HUES48 (cell line): ENCODE measurements around the gene MPP3.
A peak's percentile ranks its signal among the peaks of the same experiment; 100 is the strongest.

Experiments
- H3K27ac ChIP-seq: one replicate; pipeline ENCODE4 v1.7.0; 2013; ENCODE audit warnings: low read depth, low read length, inconsistent platforms
- H3K27me3 ChIP-seq: 2 replicates; pipeline ENCODE4 v1.6.1; 2013; ENCODE audit warnings: mild to moderate bottlenecking, low read length; ENCODE audit not compliant: control insufficient read depth, insufficient read depth
- H3K36me3 ChIP-seq: 2 replicates; pipeline ENCODE4 v1.6.1; 2013; ENCODE audit warnings: low read length; ENCODE audit not compliant: control insufficient read depth, insufficient read depth
- H3K4me1 ChIP-seq: 2 replicates; pipeline ENCODE4 v1.6.1; 2013; ENCODE audit warnings: mild to moderate bottlenecking, low read length; ENCODE audit not compliant: control insufficient read depth, insufficient read depth
- H3K4me3 ChIP-seq: 2 replicates; pipeline ENCODE4 v1.5.1; 2013; ENCODE audit warnings: mild to moderate bottlenecking, low read depth, low read length
- H3K9ac ChIP-seq: 2 replicates; pipeline ENCODE4 v1.6.1; 2013; ENCODE audit warnings: mild to moderate bottlenecking, low read depth, low read length, moderate library complexity
- H3K9me3 ChIP-seq: 2 replicates; pipeline ENCODE4 v1.6.1; 2013; ENCODE audit warnings: low read length; ENCODE audit not compliant: control insufficient read depth, insufficient read depth

MPP3 gene

DNA sequence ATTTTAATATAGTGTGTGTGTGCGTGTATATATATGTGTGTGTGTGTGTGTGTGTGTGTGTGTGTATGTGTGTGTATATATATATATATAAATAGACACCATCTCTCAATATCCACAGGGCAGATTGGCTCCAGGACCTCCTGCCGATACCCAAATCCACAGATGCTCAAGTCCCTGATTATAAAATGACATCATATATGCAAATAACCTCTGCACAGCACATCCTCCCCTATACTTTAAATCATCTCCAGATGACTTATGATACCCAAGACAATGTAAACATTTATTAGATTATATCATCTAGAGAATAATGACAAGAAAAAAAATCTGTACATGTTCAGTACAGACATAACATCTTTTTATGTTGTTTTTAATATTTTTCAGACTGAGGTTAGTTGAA lies 62.0 kb downstream of the MPP3 start:
- H3K27ac ChIP-seq, result no peak overlapping the region
- no peak overlapping the region for H3K4me3 ChIP-seq
- H3K27me3 ChIP-seq, result no peaks in the 10 kb centered on the region
- no peaks in the 10 kb centered on the region for H3K4me1 ChIP-seq
- H3K9ac ChIP-seq, result no peak overlapping the region
- H3K36me3 ChIP-seq, result peaks cover 57% of the 10 kb centered on the region
- no peaks in the 10 kb centered on the region for H3K9me3 ChIP-seq

DNA sequence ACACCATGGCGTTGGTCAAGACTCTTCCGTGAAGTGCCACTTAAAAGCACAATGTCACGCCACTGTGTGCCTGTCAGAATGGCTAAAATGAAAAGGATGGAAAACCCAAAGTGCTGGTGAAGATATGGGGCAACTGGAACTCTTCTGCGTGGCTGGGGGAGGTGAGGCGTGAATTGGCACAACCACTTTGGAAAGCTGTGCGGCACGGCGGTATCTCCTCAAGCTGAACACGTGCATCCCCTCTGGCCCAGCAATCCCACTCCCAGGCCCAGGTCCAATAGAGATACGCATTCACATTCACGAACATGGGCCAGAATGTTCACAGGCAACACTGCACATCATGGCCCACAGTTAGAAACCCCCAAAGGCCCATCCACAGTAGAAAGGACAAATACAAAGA lies 63.1 kb downstream of the MPP3 start:
- Histone ChIP-seq H3K36me3 (peaks cover 55% of the 10 kb centered on the region), H3K27ac (no peak overlapping the region), H3K4me1 (no peaks in the 10 kb centered on the region), H3K27me3 (no peaks in the 10 kb centered on the region), H3K9ac (no peak overlapping the region), H3K4me3 (no peak overlapping the region), H3K9me3 (no peaks in the 10 kb centered on the region)

DNA sequence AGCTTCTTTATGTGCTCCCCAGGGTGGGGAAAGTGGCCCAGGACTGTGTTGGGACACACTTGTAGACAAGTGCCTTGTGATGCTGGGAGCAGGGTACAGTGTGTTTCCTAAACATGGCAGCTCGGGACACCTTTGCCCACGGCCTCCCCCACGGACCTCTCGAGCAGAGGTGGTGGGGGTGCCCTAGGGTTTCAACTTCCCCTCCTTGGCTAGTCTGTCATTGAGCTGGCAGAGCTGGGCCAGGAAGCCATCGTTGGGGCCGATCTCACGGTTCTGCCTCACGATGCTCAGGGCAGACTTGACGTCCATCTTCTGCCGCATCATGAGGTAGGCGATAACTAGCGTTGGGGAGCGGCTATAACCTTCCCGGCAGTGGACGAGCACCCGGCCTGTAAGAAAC lies 63.5 kb downstream of the MPP3 start:
- H3K27ac ChIP-seq, result no peak overlapping the region
- no peaks in the 10 kb centered on the region for H3K27me3 ChIP-seq
- H3K9ac ChIP-seq, result no peak overlapping the region
- no peaks in the 10 kb centered on the region for H3K9me3 ChIP-seq
- peaks cover 51% of the 10 kb centered on the region for H3K36me3 ChIP-seq
- no peak overlapping the region for H3K4me3 ChIP-seq
- H3K4me1 ChIP-seq, result no peaks in the 10 kb centered on the region

DNA sequence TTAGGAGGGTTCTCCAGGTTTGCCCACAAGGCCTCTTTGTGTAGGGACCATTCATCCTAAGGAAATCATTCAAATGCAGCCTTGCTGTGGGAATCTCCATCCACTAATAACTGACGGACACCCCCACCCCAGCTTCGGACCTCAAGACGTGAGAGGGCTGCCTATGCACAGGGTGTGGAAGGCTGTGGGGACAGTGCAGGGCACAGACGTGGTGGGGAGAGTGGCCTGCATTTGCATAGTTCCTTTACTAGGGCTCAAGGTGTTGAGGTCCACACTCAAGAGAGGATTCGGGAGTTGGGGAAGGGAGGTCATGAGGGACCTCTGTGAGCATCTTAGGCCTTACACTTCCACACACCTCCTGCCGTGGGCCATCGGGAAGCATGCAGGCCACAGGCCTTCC lies 64.0 kb downstream of the MPP3 start:
- Histone ChIP-seq H3K36me3 (peaks cover 46% of the 10 kb centered on the region), H3K9ac (no peak overlapping the region), H3K9me3 (no peaks in the 10 kb centered on the region), H3K4me3 (no peak overlapping the region), H3K27me3 (no peaks in the 10 kb centered on the region), H3K27ac (no peak overlapping the region), H3K4me1 (no peaks in the 10 kb centered on the region)

DNA sequence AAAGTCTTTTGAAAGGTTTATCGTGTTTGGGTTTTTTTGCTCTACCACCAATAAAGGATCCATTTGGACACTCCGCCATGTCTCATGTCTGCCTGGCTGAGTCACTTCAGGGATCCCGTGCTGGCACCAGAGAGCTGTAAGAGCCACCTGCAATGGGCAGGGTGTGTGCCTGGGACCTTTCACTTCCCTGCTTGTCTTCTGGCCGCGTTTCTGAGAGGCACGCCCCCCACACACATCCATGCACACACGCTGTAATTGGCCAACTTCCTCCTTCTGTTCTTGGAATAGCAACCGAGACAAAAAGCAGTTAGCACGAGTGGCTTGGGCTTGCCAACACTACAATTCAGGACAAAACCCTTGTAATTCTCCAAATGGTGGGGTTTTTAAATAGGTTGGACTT lies 64.6 kb downstream of the MPP3 start:
- H3K9me3 ChIP-seq, result no peaks in the 10 kb centered on the region
- no peak overlapping the region for H3K27ac ChIP-seq
- no peaks in the 10 kb centered on the region for H3K4me1 ChIP-seq
- peaks cover 42% of the 10 kb centered on the region for H3K36me3 ChIP-seq
- H3K27me3 ChIP-seq, result no peaks in the 10 kb centered on the region
- no peak overlapping the region for H3K4me3 ChIP-seq
- H3K9ac ChIP-seq, result no peak overlapping the region

DNA sequence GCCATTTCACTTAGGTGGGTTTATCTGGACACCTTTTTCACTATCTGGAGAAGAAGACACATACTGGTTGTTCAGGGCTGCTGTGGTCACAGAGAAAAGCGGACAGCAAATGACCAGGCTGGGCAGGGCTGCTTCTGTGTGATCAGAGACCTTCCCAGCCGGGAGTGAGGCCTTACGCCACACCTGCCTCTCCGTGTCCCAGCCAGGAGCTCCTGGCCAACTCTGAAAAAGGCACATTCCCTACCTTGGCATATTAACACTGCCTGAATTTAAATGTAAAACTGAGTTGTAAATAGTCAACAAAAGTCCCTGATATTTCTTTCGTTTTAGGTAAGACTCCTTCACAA lies 65.3 kb downstream of the MPP3 start:
- Histone ChIP-seq H3K9me3 (no peaks in the 10 kb centered on the region), H3K27ac (no peak overlapping the region), H3K4me1 (no peaks in the 10 kb centered on the region), H3K9ac (no peak overlapping the region), H3K36me3 (peaks cover 35% of the 10 kb centered on the region), H3K4me3 (no peak overlapping the region), H3K27me3 (no peaks in the 10 kb centered on the region)

DNA sequence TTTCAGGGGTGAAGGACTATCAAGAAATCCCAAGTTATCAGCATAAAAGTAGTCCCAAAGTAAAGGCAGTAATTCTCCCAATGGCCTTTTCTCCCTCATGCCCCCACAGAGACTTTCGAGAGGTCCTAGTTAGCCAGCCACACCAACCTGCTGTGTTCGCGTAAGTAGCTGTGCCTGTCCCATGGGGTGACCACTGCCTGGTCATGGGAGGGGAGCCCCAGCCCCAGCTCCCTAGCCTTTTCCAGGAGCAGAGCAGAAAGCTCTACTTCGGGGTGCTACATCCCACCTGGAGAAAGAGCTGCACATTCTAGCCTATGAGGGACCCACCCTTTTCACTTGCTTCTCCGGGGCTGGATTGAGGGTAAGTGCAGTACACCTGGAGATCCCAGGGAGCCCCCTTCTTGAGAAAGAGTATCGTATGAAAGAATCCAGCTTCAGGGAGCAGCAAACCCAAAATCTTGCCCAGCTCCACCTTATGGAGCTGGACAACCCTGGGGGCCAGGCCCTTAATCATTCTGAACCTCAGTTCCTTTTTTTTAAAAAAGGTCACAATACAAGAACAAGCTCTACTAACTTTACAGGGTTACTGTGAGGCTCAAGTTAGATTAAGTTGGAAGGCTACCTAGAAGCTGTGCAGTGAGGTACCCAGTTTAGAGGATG lies 65.8 kb downstream of the MPP3 start:
- H3K4me3 ChIP-seq, result no peak overlapping the region
- H3K9ac ChIP-seq, result no peak overlapping the region
- H3K36me3 ChIP-seq, result peaks cover 30% of the 10 kb centered on the region
- H3K27ac ChIP-seq, result no peak overlapping the region
- H3K4me1 ChIP-seq, result no peaks in the 10 kb centered on the region
- no peaks in the 10 kb centered on the region for H3K9me3 ChIP-seq
- H3K27me3 ChIP-seq, result no peaks in the 10 kb centered on the region

DNA sequence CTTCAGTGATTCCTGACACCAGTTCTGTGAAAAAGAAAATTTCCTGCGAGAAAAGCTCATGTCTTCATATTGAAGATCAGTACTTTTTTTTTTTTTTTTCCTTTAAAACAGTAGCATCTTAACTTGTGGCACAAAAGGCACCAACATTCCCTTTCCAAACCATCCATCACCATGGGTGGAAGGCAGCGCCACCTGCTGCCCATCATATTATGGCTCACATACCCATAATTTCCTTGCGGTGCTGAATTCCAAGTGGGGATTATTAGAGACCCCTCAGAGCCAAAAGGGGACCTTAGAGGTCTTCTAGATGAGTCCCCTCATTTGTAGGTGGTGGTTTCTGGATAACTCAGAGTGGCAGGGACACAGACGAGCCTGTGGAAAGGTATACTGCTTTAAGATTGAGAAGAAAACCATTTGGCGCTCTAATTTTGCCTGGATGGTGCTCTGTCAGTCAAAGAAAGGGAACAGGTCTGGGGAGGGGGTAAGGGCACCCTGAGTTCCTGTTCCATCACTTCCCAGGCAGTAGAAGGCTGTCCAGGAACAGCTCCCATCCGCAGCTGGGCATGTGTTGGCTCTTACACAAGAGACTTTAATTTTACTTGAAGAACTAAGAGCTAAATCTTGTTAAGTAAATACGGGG lies 66.4 kb downstream of the MPP3 start:
- Histone ChIP-seq H3K4me3 (no peak overlapping the region), H3K9ac (no peak overlapping the region), H3K36me3 (peaks cover 27% of the 10 kb centered on the region), H3K27me3 (no peaks in the 10 kb centered on the region), H3K27ac (no peak overlapping the region), H3K9me3 (no peaks in the 10 kb centered on the region), H3K4me1 (no peaks in the 10 kb centered on the region)

DNA sequence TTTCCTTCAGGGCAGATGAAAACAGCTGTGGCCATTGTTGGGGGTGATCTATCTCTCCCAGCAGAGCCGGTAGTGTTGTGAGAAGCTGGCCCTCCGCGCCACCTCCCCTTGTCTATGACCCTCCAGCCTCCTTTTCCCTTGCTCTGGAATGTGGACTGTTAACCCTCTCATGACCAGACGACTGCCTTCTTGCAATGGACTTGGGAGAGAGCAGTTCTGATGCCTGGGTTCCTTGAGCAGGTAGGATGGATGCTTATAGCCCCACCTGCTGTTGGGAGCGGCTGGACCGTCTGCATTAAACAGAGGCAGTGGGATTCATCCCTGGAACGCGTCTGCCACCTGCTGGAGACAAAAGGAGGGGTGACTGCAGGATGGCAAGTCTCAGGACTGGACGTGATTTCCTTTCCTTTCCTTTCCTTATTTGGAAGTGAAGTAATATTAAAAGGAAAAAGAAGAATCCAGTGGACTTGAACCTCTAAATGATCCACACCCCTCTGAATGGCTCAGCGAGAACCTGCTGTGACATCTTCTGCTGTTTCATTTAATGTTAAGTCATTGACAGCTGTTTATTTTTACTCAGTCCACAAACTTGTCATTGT lies 72.6 kb downstream of the MPP3 start:
- Histone ChIP-seq H3K27me3 (peaks cover 23% of the 10 kb centered on the region), H3K9me3 (no peaks in the 10 kb centered on the region), H3K4me3 (no peak overlapping the region)

DNA sequence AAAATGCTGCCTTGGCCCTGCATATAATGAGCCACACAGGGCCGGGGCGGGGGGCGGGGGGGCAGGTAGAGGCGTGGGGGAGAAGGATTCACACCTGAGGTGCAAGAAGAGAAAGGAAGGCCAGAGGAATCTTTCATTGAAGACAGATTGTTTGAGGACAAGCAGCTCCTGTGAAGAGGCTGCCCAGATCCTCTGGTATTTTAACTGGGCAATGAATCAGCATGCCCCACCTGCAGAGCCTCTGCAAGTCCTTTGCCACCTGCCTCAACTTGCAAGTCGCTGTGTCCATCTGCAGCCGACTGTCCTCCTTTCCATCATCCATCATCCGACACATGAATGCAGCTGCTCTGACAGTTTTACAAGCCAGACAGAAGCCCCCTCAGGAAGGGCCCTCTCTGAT lies 73.1 kb downstream of the MPP3 start:
- Histone ChIP-seq H3K9me3 (no peaks in the 10 kb centered on the region), H3K27ac (peak overlapping the region; percentile 57), H3K36me3 (no peaks in the 10 kb centered on the region), H3K27me3 (peaks cover 28% of the 10 kb centered on the region), H3K4me1 (peaks cover 9% of the 10 kb centered on the region), H3K4me3 (no peak overlapping the region), H3K9ac (no peak overlapping the region)

More for the DNA sequence above, 72.6 kb downstream of the MPP3 start:
- H3K9ac ChIP-seq, result no peak overlapping the region
- peak overlapping the region; percentile 57 for H3K27ac ChIP-seq
- peaks cover 9% of the 10 kb centered on the region for H3K4me1 ChIP-seq
- no peaks in the 10 kb centered on the region for H3K36me3 ChIP-seq

DNA sequence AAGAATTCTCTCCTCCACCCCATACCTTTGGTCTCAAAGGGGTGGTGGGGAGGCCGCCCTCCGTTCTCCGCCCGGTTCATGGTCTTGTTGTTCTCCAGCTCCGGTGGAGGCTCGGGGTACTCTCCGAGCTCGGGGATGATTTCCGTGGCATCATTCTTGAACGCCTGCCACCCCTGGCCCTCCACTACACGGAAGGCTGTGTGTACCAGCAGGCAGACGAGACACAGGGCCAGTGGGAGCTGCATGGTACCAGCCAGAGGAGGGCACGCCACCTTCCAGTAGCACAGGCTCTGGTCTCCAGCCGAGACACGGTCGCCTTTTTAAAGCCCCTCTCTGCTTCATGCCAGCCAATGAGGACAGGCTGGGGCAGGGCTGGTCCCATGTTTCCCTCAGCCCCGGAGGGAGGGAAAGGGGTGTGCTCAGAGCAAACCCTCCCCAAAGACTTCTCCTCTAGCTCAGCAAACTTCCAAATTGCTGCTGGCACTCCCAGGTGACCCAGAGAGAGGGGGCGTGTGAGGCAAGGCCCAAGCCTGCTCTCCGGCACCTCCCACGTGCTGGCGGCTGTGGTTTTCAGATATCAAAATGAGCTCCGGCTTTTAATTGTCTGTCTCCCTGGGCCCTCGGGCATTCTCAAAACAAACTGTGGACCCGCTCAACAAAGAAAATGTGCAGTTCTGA lies 74.3 kb downstream of the MPP3 start, which contains the start of gene SOST:
Gene SOST, minus strand, starts transcription at position 295 of the 678 bp plus-strand sequence. Its CDS starts 50 bp downstream, at position 245.
- peaks cover 37% of the 10 kb centered on the region for H3K27me3 ChIP-seq
- H3K27ac ChIP-seq, result peak within 1 kb of the TSS; percentile 57
- H3K9me3 ChIP-seq, result no peaks in the 10 kb centered on the region
- no peak within 1 kb of the TSS for H3K9ac ChIP-seq
- no peaks in the 10 kb centered on the region for H3K36me3 ChIP-seq
- H3K4me1 ChIP-seq, result peaks cover 9% of the 10 kb centered on the region
- H3K4me3 ChIP-seq, result no peak within 1 kb of the TSS
